ENCODE data around the gene CPNE8.

GRCh38 chr12:38886931-38887330, 18.5 kb downstream of the CPNE8 start:
- TF ChIP-seq, protein P1, sequence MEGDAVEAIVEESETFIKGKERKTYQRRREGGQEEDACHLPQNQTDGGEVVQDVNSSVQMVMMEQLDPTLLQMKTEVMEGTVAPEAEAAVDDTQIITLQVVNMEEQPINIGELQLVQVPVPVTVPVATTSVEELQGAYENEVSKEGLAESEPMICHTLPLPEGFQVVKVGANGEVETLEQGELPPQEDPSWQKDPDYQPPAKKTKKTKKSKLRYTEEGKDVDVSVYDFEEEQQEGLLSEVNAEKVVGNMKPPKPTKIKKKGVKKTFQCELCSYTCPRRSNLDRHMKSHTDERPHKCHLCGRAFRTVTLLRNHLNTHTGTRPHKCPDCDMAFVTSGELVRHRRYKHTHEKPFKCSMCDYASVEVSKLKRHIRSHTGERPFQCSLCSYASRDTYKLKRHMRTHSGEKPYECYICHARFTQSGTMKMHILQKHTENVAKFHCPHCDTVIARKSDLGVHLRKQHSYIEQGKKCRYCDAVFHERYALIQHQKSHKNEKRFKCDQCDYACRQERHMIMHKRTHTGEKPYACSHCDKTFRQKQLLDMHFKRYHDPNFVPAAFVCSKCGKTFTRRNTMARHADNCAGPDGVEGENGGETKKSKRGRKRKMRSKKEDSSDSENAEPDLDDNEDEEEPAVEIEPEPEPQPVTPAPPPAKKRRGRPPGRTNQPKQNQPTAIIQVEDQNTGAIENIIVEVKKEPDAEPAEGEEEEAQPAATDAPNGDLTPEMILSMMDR (IDR thresholded peaks at IDR 0.05; ENCODE audit: low read depth, low read length), result no peak
- TF ChIP-seq POLR2A (IDR thresholded peaks at IDR 0.05; ENCODE audit: extremely low read depth, insufficient read length), result no peak
